ENCODE measurements around the gene BTRC. TPM values are rescaled to one million over a fixed set of nuclear protein-coding genes. Genes with fewer than 3 reads are reported as not detected.
"Not testable (repeated sequence)": the region's sequence is repeated elsewhere in the genome, so short reads cannot be mapped to it uniquely, and the experiment has no call there.

BTRC gene
- polyA plus RNA-seq, 2 of the 4 experiments (the other 2 are of a cell fraction): 8.0 to 23.1 TPM

DNA sequence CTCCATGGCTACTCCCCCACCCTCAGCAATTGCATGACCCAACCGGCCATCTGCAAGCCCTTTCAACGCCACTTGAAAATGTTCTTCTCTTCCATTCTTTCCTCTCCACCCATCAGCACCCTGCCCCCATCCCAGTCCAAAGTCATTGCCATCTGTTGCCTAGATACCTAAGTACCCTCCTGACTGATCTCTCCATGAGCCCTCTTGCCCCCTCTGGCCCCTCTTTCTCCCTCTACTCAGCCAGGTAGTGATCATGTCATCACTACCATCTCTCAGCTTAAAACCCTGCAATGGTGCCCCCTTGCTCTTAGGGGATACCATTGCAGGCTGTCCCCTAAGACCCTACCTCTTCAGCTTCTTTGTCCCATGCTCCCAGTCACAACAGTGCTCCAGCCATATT lies 30.5 kb upstream of the BTRC start:
- Histone ChIP-seq H3K4me3 (no peak overlapping the region), H3K27ac (no peak overlapping the region), H3K4me1 (no peaks in the 10 kb centered on the region), H3K9me3 (no peaks in the 10 kb centered on the region), H3K4me2 (no peak overlapping the region)
- WGBS (ENCODE audit: missing lambda C conversion rate): 23% methylated on average over 2 of the region's 2 CpGs
- ChIA-PET POLR2A (no interaction called here), CTCF (interaction anchor here (0.5 to 1.7 kb wide), 4 partner anchors 23 to 143 kb away, joined by 3 to 5 read pairs (median 4); no protein-coding TSS in a partner anchor)
- DNase-seq (ENCODE audit: low read depth in 1 of 2, low spot score in 1 of 2) (no peak), FAIRE-seq (no peak), ATAC-seq (no peak; a peak in 2 of 6 replicates)
- no peak for TF ChIP-seq RFX5 (IDR thresholded peaks at IDR 0.05)
- TF ChIP-seq CEBPB (IDR thresholded peaks at IDR 0.05): no peak
- TF ChIP-seq ZC3H11A (IDR thresholded peaks at IDR 0.05): no peak
- TF ChIP-seq MYC (IDR thresholded peaks at IDR 0.05; ENCODE audit: borderline replicate concordance, low read length): no peak
- TF ChIP-seq, protein P1, sequence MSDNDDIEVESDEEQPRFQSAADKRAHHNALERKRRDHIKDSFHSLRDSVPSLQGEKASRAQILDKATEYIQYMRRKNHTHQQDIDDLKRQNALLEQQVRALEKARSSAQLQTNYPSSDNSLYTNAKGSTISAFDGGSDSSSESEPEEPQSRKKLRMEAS (IDR thresholded peaks at IDR 0.05): no peak
- no peak for TF ChIP-seq ELK1 (IDR thresholded peaks at IDR 0.05; ENCODE audit: low read depth, low read length)
- TF ChIP-seq REST (IDR thresholded peaks at IDR 0.05): no peak
- no peak for TF ChIP-seq HOXB5 (CRISPR knock-in tag; IDR thresholded peaks at IDR 0.05)
- TF ChIP-seq ZFP36 (IDR thresholded peaks at IDR 0.05; ENCODE audit: borderline replicate concordance, partially characterized antibody): no peak
- TF ChIP-seq ZSCAN20 (CRISPR knock-in tag; IDR thresholded peaks at IDR 0.05): no peak
- TF ChIP-seq, protein P2, sequence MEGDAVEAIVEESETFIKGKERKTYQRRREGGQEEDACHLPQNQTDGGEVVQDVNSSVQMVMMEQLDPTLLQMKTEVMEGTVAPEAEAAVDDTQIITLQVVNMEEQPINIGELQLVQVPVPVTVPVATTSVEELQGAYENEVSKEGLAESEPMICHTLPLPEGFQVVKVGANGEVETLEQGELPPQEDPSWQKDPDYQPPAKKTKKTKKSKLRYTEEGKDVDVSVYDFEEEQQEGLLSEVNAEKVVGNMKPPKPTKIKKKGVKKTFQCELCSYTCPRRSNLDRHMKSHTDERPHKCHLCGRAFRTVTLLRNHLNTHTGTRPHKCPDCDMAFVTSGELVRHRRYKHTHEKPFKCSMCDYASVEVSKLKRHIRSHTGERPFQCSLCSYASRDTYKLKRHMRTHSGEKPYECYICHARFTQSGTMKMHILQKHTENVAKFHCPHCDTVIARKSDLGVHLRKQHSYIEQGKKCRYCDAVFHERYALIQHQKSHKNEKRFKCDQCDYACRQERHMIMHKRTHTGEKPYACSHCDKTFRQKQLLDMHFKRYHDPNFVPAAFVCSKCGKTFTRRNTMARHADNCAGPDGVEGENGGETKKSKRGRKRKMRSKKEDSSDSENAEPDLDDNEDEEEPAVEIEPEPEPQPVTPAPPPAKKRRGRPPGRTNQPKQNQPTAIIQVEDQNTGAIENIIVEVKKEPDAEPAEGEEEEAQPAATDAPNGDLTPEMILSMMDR (IDR thresholded peaks at IDR 0.05): no peak

- H3K27ac ChIP-seq; FAIRE-seq; ATAC-seq; H3K9me3 ChIP-seq; H3K4me3 ChIP-seq; DNase-seq (ENCODE audit: low read depth in 1 of 2, low spot score in 1 of 2); POLR2A ChIA-PET; H3K4me1 ChIP-seq; H3K4me2 ChIP-seq: not testable (repeated sequence)
- CTCF ChIA-PET: interaction anchor here (0.7 kb wide), 1 partner anchor 112 kb away, joined by 3 read pairs; no protein-coding TSS in a partner anchor
- 14% methylated on average over 1 of the region's 1 CpG for WGBS (ENCODE audit: missing lambda C conversion rate)
Measured at GRCh38 chr10:101327454-101327853, 26.5 kb upstream of the BTRC start.

DNA sequence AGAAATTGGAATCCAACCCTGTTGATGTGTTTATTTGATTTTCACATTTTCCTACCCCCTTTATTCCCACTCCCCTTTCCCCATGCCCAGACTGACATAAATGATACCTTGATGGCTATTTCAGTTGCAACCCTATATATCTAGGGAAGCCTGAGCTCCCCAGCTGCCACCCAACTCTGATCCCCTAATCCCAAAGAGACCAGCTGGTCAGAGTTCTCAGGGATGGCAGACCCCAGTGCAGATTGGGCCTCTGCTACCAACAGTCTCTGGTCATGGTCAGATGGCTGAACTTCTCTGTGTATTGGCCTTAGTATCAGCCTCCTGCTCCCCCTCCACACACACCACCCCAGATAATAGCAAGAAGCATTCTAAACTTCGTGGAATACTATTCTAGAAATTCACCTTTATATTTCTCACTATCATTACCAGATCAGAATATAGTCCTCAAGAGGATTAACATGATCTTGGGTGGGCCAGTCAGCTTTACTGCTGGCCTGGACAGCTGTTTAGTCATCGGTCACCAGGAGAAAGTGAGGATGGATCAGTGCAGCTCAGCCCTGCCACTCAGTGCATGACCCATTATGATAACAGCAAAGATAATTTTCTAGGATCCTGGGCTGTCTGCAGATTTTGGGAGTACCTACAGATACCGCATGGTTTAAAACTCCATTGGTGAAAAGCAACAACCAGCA lies 24.5 kb upstream of the BTRC start:
- H3K4me2 ChIP-seq: no peak overlapping the region
- DNase-seq (ENCODE audit: low read depth in 1 of 2, low spot score in 1 of 2): no peak
- ChIA-PET POLR2A (no interaction called here), CTCF (interaction anchor here (1.3 to 1.8 kb wide), 2 partner anchors 26 to 32 kb away, joined by 4 to 6 read pairs; no protein-coding TSS in a partner anchor)
- 53% methylated on average over 3 of the region's 3 CpGs for WGBS (ENCODE audit: missing lambda C conversion rate)
- H3K27ac ChIP-seq: no peak overlapping the region
- no peak for FAIRE-seq
- TF ChIP-seq ZFP36 (IDR thresholded peaks at IDR 0.05; ENCODE audit: borderline replicate concordance, partially characterized antibody): no peak
- TF ChIP-seq HOXA7 (CRISPR knock-in tag; IDR thresholded peaks at IDR 0.05): no peak
- TF ChIP-seq RFX5 (IDR thresholded peaks at IDR 0.05): peak; percentile 58; the same call in 1 of the 2 replicates
- TF ChIP-seq NPAS2 (CRISPR knock-in tag; IDR thresholded peaks at IDR 0.05; ENCODE audit: borderline replicate concordance): no peak
- no peak for TF ChIP-seq REST (IDR thresholded peaks at IDR 0.05)
- TF ChIP-seq, protein P3, sequence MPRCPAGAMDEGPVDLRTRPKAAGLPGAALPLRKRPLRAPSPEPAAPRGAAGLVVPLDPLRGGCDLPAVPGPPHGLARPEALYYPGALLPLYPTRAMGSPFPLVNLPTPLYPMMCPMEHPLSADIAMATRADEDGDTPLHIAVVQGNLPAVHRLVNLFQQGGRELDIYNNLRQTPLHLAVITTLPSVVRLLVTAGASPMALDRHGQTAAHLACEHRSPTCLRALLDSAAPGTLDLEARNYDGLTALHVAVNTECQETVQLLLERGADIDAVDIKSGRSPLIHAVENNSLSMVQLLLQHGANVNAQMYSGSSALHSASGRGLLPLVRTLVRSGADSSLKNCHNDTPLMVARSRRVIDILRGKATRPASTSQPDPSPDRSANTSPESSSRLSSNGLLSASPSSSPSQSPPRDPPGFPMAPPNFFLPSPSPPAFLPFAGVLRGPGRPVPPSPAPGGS (IDR thresholded peaks at IDR 0.05): no peak
- H3K4me1 ChIP-seq: no peaks in the 10 kb centered on the region
- no peak for ATAC-seq
- no peak overlapping the region for H3K4me3 ChIP-seq
- H3K9me3 ChIP-seq: no peaks in the 10 kb centered on the region

Data from A549 (cell line).